Transverse colon (tissue), 4 donors: ENCODE data around the gene IKZF3.

Experiments used
- EP300 ChIP-seq: sonication (generic); formaldehyde crosslinking; IDR thresholded peaks from one replicate; pipeline ENCODE4 v1.6.1; 2017; ENCODE audit warnings: antibody characterized with exemption, low read depth
- POLR2A ChIP-seq: fragments of 450-650 bp; IDR thresholded peaks from one replicate; pipeline ENCODE4 v1.6.1; 2016; ENCODE audit warnings: antibody characterized with exemption, mild to moderate bottlenecking, moderate library complexity
- POLR2AphosphoS5 ChIP-seq, 3 donors: sonication (generic); formaldehyde crosslinking; IDR thresholded peaks; one replicate each; pipeline ENCODE4 v1.6.1; 2016; ENCODE audit warnings: antibody characterized with exemption in 3 of 3
- TF ChIP-seq, protein P1 (sequence below), 5 experiments: fragments of 200-600 bp in 3 of 5; fragments of 450-650 bp in 2 of 5; sonication (generic) in 3 of 5; IDR thresholded peaks; 1 replicate in 2 of 5; 2 replicates in 3 of 5; pipeline ENCODE4 v1.5.1; 2016 to 2017; ENCODE audit warnings: antibody characterized with exemption in 5 of 5, inconsistent platforms in 3 of 5, mild to moderate bottlenecking in 2 of 5, moderate library complexity in 1 of 5

GRCh38 chr17:39709319-39709997, 154.7 kb downstream of the IKZF3 start:
- TF ChIP-seq, protein P1, sequence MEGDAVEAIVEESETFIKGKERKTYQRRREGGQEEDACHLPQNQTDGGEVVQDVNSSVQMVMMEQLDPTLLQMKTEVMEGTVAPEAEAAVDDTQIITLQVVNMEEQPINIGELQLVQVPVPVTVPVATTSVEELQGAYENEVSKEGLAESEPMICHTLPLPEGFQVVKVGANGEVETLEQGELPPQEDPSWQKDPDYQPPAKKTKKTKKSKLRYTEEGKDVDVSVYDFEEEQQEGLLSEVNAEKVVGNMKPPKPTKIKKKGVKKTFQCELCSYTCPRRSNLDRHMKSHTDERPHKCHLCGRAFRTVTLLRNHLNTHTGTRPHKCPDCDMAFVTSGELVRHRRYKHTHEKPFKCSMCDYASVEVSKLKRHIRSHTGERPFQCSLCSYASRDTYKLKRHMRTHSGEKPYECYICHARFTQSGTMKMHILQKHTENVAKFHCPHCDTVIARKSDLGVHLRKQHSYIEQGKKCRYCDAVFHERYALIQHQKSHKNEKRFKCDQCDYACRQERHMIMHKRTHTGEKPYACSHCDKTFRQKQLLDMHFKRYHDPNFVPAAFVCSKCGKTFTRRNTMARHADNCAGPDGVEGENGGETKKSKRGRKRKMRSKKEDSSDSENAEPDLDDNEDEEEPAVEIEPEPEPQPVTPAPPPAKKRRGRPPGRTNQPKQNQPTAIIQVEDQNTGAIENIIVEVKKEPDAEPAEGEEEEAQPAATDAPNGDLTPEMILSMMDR (IDR thresholded peaks at IDR 0.05) = no peak
- TF ChIP-seq POLR2AphosphoS5 (IDR thresholded peaks at IDR 0.05) = no peak
- no peak for TF ChIP-seq EP300
- TF ChIP-seq POLR2A = no peak
